K562 (cell line): ENCODE data around the gene KCTD16. TPM values are rescaled to one million over a fixed set of nuclear protein-coding genes. Genes with fewer than 3 reads are reported as not detected.

Experiments used
- ATAC-seq: fragments of 200-7000 bp; cut with Tn5 transposase; 3 replicates; pipeline ENCODE4 v1.9.1; 2020; ENCODE audit warnings: moderate library complexity
- BruUV-seq: library from RNA; stranded (reverse); fragments of 400-500 nt; replicated peaks from 2 replicates; lab custom pipeline; 2021; lab: Mats Ljungman, UMichigan
- CTCF ChIA-PET: fragments of 300-600 bp; formaldehyde crosslinking; extraction: SDS; loops from one replicate; lab custom pipeline; 2021; ENCODE audit warnings: low intra/inter-chr PET ratio; lab: Yijun Ruan, JAX
- POLR2A ChIA-PET: fragments of 300-600, 350-650 bp; sonication (Branson Sonifier 250); formaldehyde crosslinking; extraction: SDS; loops from one replicate; lab custom pipeline; 2021; ENCODE audit warnings: antibody characterized with exemption, inconsistent platforms; lab: Yijun Ruan, JAX
- DNase-seq, 4 experiments: peaks; one replicate each; pipeline versions ENCODE4 v3.0.0 to v3.0.0-alpha.2; 2011 to 2018; ENCODE audit warnings: low spot score in 3 of 4, mixed read lengths in 3 of 4; ENCODE audit errors: extremely low read depth in 1 of 4
- FAIRE-seq: peaks from 2 replicates; lab custom pipeline; 2011; peaks lifted over from hg19 to GRCh38; lab: Jason Lieb, UNC
- H2AFZ ChIP-seq: 2 replicates; pipeline ENCODE4 v1.6.0; 2011; ENCODE audit warnings: low read depth, low read length, control low read depth, inconsistent platforms
- H3K27ac ChIP-seq: fragments of 200-600 bp; 3 replicates; pipeline ENCODE4 v1.8.0; 2011; ENCODE audit warnings: low read depth, mild to moderate bottlenecking, control low read depth, inconsistent platforms, low read length, moderate library complexity, mixed read lengths; ENCODE audit errors: extremely low read depth
- H3K27me3 ChIP-seq, 2 experiments: fragments of 300-600 bp in 1 of 2; 2 replicates in 1 of 2; 3 replicates in 1 of 2; pipeline versions ENCODE4 v1.6.0 to v1.8.0; 2011; ENCODE audit warnings: inconsistent platforms in 2 of 2, low read length in 2 of 2, mild to moderate bottlenecking in 1 of 2, mixed read lengths in 1 of 2, moderate library complexity in 1 of 2; ENCODE audit not compliant: control insufficient read depth in 2 of 2, insufficient read depth in 2 of 2
- H3K36me3 ChIP-seq: fragments of 300-600 bp; 3 replicates; pipeline ENCODE4 v1.8.0; 2011; ENCODE audit warnings: mild to moderate bottlenecking, low read length, inconsistent platforms; ENCODE audit not compliant: control insufficient read depth, insufficient read depth
- H3K4me1 ChIP-seq, 2 experiments: fragments of 200-600 bp in 1 of 2; replicated peaks in 1 of 2; 2 replicates in 1 of 2; 3 replicates in 1 of 2; pipeline versions ENCODE4 v1.5.1 to v1.8.0; 2011; ENCODE audit warnings: inconsistent platforms in 2 of 2, low read length in 2 of 2, mild to moderate bottlenecking in 1 of 2, mixed read lengths in 1 of 2, moderate library complexity in 1 of 2; ENCODE audit not compliant: control insufficient read depth in 2 of 2, insufficient read depth in 2 of 2
- H3K4me2 ChIP-seq: 2 replicates; pipeline ENCODE4 v1.6.1; 2011; ENCODE audit warnings: low read length, control low read depth, inconsistent platforms, mixed read lengths; ENCODE audit not compliant: insufficient read depth
- H3K4me3 ChIP-seq: fragments of 200-600 bp; sonication (generic), shearing (Covaris generic); 2 replicates; pipeline ENCODE4 v1.5.1; 2016; ENCODE audit warnings: control low read depth, inconsistent platforms
- H3K79me2 ChIP-seq: fragments of 200-600 bp; 3 replicates; pipeline ENCODE4 v1.8.0; 2011; ENCODE audit warnings: low read length, inconsistent platforms; ENCODE audit not compliant: control insufficient read depth, insufficient read depth
- H3K9ac ChIP-seq, 2 experiments: 2 replicates each; pipeline versions ENCODE4 v1.6.0 to v1.6.1; 2011; ENCODE audit warnings: low read depth in 2 of 2, low read length in 2 of 2, control low read depth in 1 of 2, inconsistent platforms in 1 of 2, mild to moderate bottlenecking in 1 of 2, mixed read lengths in 1 of 2; ENCODE audit not compliant: insufficient read depth in 1 of 2
- H3K9me1 ChIP-seq: one replicate; pipeline ENCODE4 v1.6.0; 2011; ENCODE audit warnings: inconsistent platforms, mild to moderate bottlenecking, low read length, moderate library complexity; ENCODE audit not compliant: control insufficient read depth, insufficient read depth
- H3K9me3 ChIP-seq: replicated peaks from 2 replicates; pipeline ENCODE4 v1.5.1; 2011; ENCODE audit warnings: low read depth, low read length, inconsistent platforms; ENCODE audit not compliant: control insufficient read depth, insufficient read depth
- H4K20me1 ChIP-seq: replicated peaks from 2 replicates; pipeline ENCODE4 v1.6.1; 2011; ENCODE audit warnings: low read length, inconsistent platforms, mixed read lengths; ENCODE audit not compliant: control insufficient read depth, insufficient read depth
- BCOR ChIP-seq: fragments of 450-650 bp; IDR thresholded peaks from 2 replicates; pipeline ENCODE4 v1.6.1; 2016
- COPS2 ChIP-seq: fragments of 450-650 bp; conservative IDR thresholded peaks from 2 replicates; pipeline ENCODE4 v1.6.1; 2016; ENCODE audit warnings: mild to moderate bottlenecking, moderate library complexity
- EP400 ChIP-seq: fragments of 450-650 bp; IDR thresholded peaks from 2 replicates; pipeline ENCODE4 v1.6.1; 2017; ENCODE audit warnings: antibody characterized with exemption, mild to moderate bottlenecking, moderate library complexity
- ESRRB ChIP-seq: fragments of 250-450 bp; sonication (Bioruptor Pico); IDR thresholded peaks from 2 replicates; pipeline ENCODE4 v1.5.0; 2020; ENCODE audit warnings: mild to moderate bottlenecking, moderate library complexity, borderline replicate concordance
- KDM5B ChIP-seq: fragments of 200-600 bp; sonication (generic); IDR thresholded peaks from 2 replicates; pipeline ENCODE4 v1.6.1; 2012; ENCODE audit warnings: low read depth, mild to moderate bottlenecking, moderate library complexity, low read length, control low read depth, inconsistent platforms; ENCODE audit not compliant: insufficient replicate concordance
- MAZ ChIP-seq, 2 experiments: fragments of 450-650 bp in 1 of 2; sonication (generic) in 1 of 2; formaldehyde crosslinking; IDR thresholded peaks in 1 of 2; conservative IDR thresholded peaks in 1 of 2; 2 replicates each; pipeline versions ENCODE4 v1.4.0 to v1.5.0; 2020; ENCODE audit warnings: mild to moderate bottlenecking in 1 of 2, missing genetic modification reagents in 1 of 2
- MBD2 ChIP-seq: sonication (generic); IDR thresholded peaks from 2 replicates; pipeline ENCODE4 v1.6.1; 2016; ENCODE audit warnings: low read depth, borderline replicate concordance
- MCM3 ChIP-seq: fragments of 450-650 bp; IDR thresholded peaks from 2 replicates; pipeline ENCODE4 v1.6.1; 2016
- NFRKB ChIP-seq: fragments of 450-650 bp; IDR thresholded peaks from 2 replicates; pipeline ENCODE4 v1.6.1; 2016; ENCODE audit warnings: low read depth
- PATZ1 ChIP-seq: fragments of 250-450 bp; sonication (Bioruptor Pico); IDR thresholded peaks from 2 replicates; pipeline ENCODE4 v1.5.0; 2020; ENCODE audit warnings: mild to moderate bottlenecking, borderline replicate concordance
- RNF2 ChIP-seq: sonication (generic); IDR thresholded peaks from 2 replicates; pipeline ENCODE4 v1.6.1; 2016
- SMAD1 ChIP-seq: fragments of 150-350 bp; IDR thresholded peaks from 2 replicates; pipeline ENCODE4 v1.6.1; 2014; ENCODE audit warnings: low read length, low read depth; ENCODE audit not compliant: partially characterized antibody
- TOE1 ChIP-seq, 2 experiments: fragments of 450-650 bp in 1 of 2; sonication (generic) in 1 of 2; formaldehyde crosslinking in 1 of 2; IDR thresholded peaks; 2 replicates each; pipeline versions ENCODE4 v1.7.1 to v1.8.0; 2016 to 2022; ENCODE audit warnings: borderline replicate concordance in 2 of 2, mild to moderate bottlenecking in 2 of 2, antibody characterized with exemption in 1 of 2, inconsistent platforms in 1 of 2, low read depth in 1 of 2, missing genetic modification reagents in 1 of 2, moderate library complexity in 1 of 2
- UBTF ChIP-seq, 2 experiments: IDR thresholded peaks; 2 replicates each; pipeline ENCODE4 v1.6.1; 2012; ENCODE audit warnings: improper control_type of control experiment in 2 of 2, low read depth in 2 of 2, low read length in 2 of 2, borderline replicate concordance in 1 of 2
- ZNF224 ChIP-seq: sonication (generic); formaldehyde crosslinking; IDR thresholded peaks from 2 replicates; pipeline ENCODE4 v1.8.0; 2022; ENCODE audit warnings: mild to moderate bottlenecking, missing genetic modification reagents
- ZNF354B ChIP-seq: fragments of 250-450 bp; sonication (Bioruptor Pico); IDR thresholded peaks from 2 replicates; pipeline ENCODE4 v1.4.0; 2020
- ZNF75A ChIP-seq: fragments of 450-650 bp; formaldehyde crosslinking; IDR thresholded peaks from 2 replicates; pipeline ENCODE4 v1.4.0; 2020; ENCODE audit warnings: mild to moderate bottlenecking
- WGBS: fragments of 100-300 bp; shearing (Covaris generic); methylation state at CpG from one replicate; pipeline ENCODE4 v1.1.6; 2016; ENCODE audit warnings: low coverage, mixed read lengths; ENCODE audit not compliant: insufficient coverage; ENCODE audit errors: missing lambda C conversion rate; 5-methylcytosine and 5-hydroxymethylcytosine counted together
- in situ Hi-C: fragments of 300-500 bp; cut with MboI; formaldehyde crosslinking; loops from 4 replicates; pipeline ENCODE4 v1.15.0; 2018; ENCODE audit warnings: inconsistent platforms, mixed read lengths
- intact Hi-C: fragments of 100-400 bp; cut with micrococcal nuclease; formaldehyde crosslinking; loops from 2 replicates; pipeline ENCODE4 v1.14.2; 2022
- polyA plus RNA-seq, 8 experiments: library from polyadenylated mRNA; depleted of rRNA in 4 of 8; stranded (reverse) in 5 of 8; unstranded in 3 of 8; fragments of >200 nt; fragmentation: Nextera tagmentation in 2 of 8; fragmentation: Illumina TruSeq in 1 of 8; extraction: Ambion mirVana in 2 of 8; extraction: Trizol in 1 of 8; gene quantifications; 2 replicates each; pipeline versions ENCODE4 v1.2.1 to v1.2.3, GENCODE V29; 2011 to 2014; ENCODE audit warnings: inconsistent platforms in 1 of 8, missing spikeins in 1 of 8
- total RNA-seq, 7 experiments: library from RNA; depleted of rRNA in 6 of 7; stranded (reverse); fragments of >200 nt in 6 of 7; fragmentation: Illumina TruSeq in 2 of 7; extraction: Trizol in 2 of 7; gene quantifications; 2 replicates each; pipeline versions ENCODE4 v1.2.1 to v1.2.3, GENCODE V29; 2011 to 2021; ENCODE audit warnings: low replicate concordance in 1 of 7

KCTD16 gene
- total and polyA plus RNA-seq, 9 of the 15 experiments (the other 6 are each of a cell fraction or from before 2014, with no cell fraction given): 0.04 TPM; not detected in 8

- WGBS: 8% methylated on average over 3 of the region's 3 CpGs
- Histone ChIP-seq H3K4me3 (no peak overlapping the region), H3K36me3 (no peaks in the 10 kb centered on the region), H3K4me1 (no peaks in the 10 kb centered on the region), H3K79me2 (no peaks in the 10 kb centered on the region), H3K4me2 (no peak overlapping the region), H3K27me3 (no peaks in the 10 kb centered on the region; a peak in 1 of 5 replicates), H3K9ac (no peak overlapping the region), H3K27ac (no peak overlapping the region), H3K9me3 (no peaks in the 10 kb centered on the region), H4K20me1 (no peaks in the 10 kb centered on the region), H3K9me1 (no peaks in the 10 kb centered on the region), H2AFZ (no peak overlapping the region)
- no peak for DNase-seq
- in situ Hi-C loops: no loop called here
- intact Hi-C loops: loop anchor here (10.0 kb wide), 1 partner anchor 763 kb away; no protein-coding TSS in a partner anchor
- no peak for ATAC-seq
- no peak for FAIRE-seq
- BruUV-seq: no TSS peak
- ChIA-PET POLR2A (no interaction called here), CTCF (no interaction called here)
- TF ChIP-seq ZNF75A (CRISPR knock-in tag): no peak
- TF ChIP-seq TOE1 (IDR thresholded peaks at IDR 0.05; ENCODE audit: borderline replicate concordance): no peak
- TF ChIP-seq TOE1 (CRISPR knock-in tag; IDR thresholded peaks at IDR 0.05; ENCODE audit: borderline replicate concordance, low read depth): no peak
- no peak for TF ChIP-seq RNF2
- TF ChIP-seq NFRKB: no peak
- TF ChIP-seq EP400: no peak
- no peak for TF ChIP-seq PATZ1
- no peak for TF ChIP-seq BCOR
- no peak for TF ChIP-seq ZNF224 (CRISPR knock-in tag)
- no peak for TF ChIP-seq ESRRB (CRISPR knock-in tag)
- no peak for TF ChIP-seq ZNF354B (CRISPR knock-in tag)
- no peak for TF ChIP-seq MBD2
- TF ChIP-seq UBTF (IDR thresholded peaks at IDR 0.05; ENCODE audit: borderline replicate concordance in 1 of 2, low read depth in 2 of 2, low read length in 2 of 2): no peak
- TF ChIP-seq KDM5B: no peak
- no peak for TF ChIP-seq COPS2
- TF ChIP-seq SMAD1: no peak
- no peak for TF ChIP-seq MAZ (CRISPR knock-in tag; conservative IDR thresholded peaks at IDR 0.05 in 1 of 2, IDR thresholded peaks at IDR 0.05 in 1 of 2)
- TF ChIP-seq MCM3: no peak
These were observed 6.9 kb downstream of the KCTD16 start for GRCh38 chr5:144177548-144177947.
